Prostate gland (tissue), 2 donors: ENCODE measurements around the gene MTIF3. TPM values are rescaled to one million over a fixed set of nuclear protein-coding genes. Genes with fewer than 3 reads are reported as not detected.

Source experiments
- DNase-seq: peaks from one replicate; pipeline ENCODE4 v3.0.0-alpha.2; 2019; ENCODE audit warnings: low spot score
- H3K27ac ChIP-seq, 2 donors: fragments of 200-600 bp; sonication (generic); 2 replicates each; pipeline ENCODE4 v1.5.1; 2017 to 2019
- H3K27me3 ChIP-seq: fragments of 200-600 bp; sonication (generic); replicated peaks from 2 replicates; pipeline ENCODE4 v1.5.1; 2019; ENCODE audit not compliant: insufficient read depth
- H3K36me3 ChIP-seq, 2 donors: fragments of 200-600 bp; sonication (generic); 1 replicate in 1 of 2; 2 replicates in 1 of 2; pipeline versions ENCODE4 v1.5.1 to v1.8.1; 2017 to 2019
- H3K4me1 ChIP-seq: fragments of 200-600 bp; sonication (generic); replicated peaks from 2 replicates; pipeline ENCODE4 v1.5.1; 2019
- H3K4me3 ChIP-seq, 2 donors: fragments of 200-600 bp; sonication (generic); 2 replicates each; pipeline ENCODE4 v1.5.1; 2017 to 2019
- H3K9me3 ChIP-seq: fragments of 200-600 bp; sonication (generic); 2 replicates; pipeline ENCODE4 v1.5.1; 2017
- CTCF ChIP-seq, 4 experiments: fragments of 200-600 bp in 2 of 4; fragments of 450-650 bp in 2 of 4; sonication (generic) in 2 of 4; IDR thresholded peaks; 1 replicate in 3 of 4; 2 replicates in 1 of 4; pipeline ENCODE4 v1.5.1; 2016 to 2019; ENCODE audit warnings: antibody characterized with exemption in 4 of 4, mild to moderate bottlenecking in 2 of 4, moderate library complexity in 2 of 4
- POLR2A ChIP-seq: fragments of 450-650 bp; IDR thresholded peaks from one replicate; pipeline ENCODE4 v1.6.1; 2016; ENCODE audit warnings: antibody characterized with exemption, mild to moderate bottlenecking
- POLR2AphosphoS5 ChIP-seq: sonication (generic); formaldehyde crosslinking; IDR thresholded peaks from one replicate; pipeline ENCODE4 v1.6.1; 2017; ENCODE audit warnings: antibody characterized with exemption
- WGBS: methylation state at CpG from one replicate; pipeline ENCODE4 v1.1.5; 2018; 5-methylcytosine and 5-hydroxymethylcytosine counted together
- intact Hi-C: fragments of 100-400 bp; cut with DNase I; formaldehyde crosslinking; loops from one replicate; pipeline ENCODE4 v1.14.2; 2022
- total RNA-seq, 2 donors: library from RNA; depleted of rRNA; stranded (reverse); fragments of >200 nt; gene quantifications; one replicate each; pipeline ENCODE4 v1.1.0, GENCODE V29; 2016

The MTIF3 gene
- total RNA-seq, 2 donors from 2014 or later: 44.8 to 52.3 TPM

- TF ChIP-seq CTCF (IDR thresholded peaks at IDR 0.05) (no peak), POLR2A (no peak), POLR2AphosphoS5 (no peak)
- intact Hi-C loops: loop anchor here (10.0 kb wide), 2 partner anchors 166 to 476 kb away; partner anchors contain the start of gene RPL21
Measured at GRCh38 chr13:27421101-27421871, 29.1 kb downstream of the MTIF3 start.

GRCh38 chr13:27419328-27419727, 31.0 kb downstream of the MTIF3 start:
- Histone ChIP-seq H3K4me3 (no peak overlapping the region), H3K4me1 (no peaks in the 10 kb centered on the region), H3K27me3 (no peaks in the 10 kb centered on the region), H3K36me3 (no peaks in the 10 kb centered on the region), H3K27ac (no peak overlapping the region), H3K9me3 (no peaks in the 10 kb centered on the region)
- intact Hi-C loops: no loop called here
- 84% methylated on average over 1 of the region's 1 CpG for WGBS
- TF ChIP-seq POLR2AphosphoS5 (no peak), CTCF (IDR thresholded peaks at IDR 0.05) (no peak), POLR2A (no peak)
- no peak for DNase-seq

More at GRCh38 chr13:27421101-27421871, 29.1 kb downstream of the MTIF3 start:
- 84% methylated on average over 8 of the region's 8 CpGs for WGBS
- Histone ChIP-seq H3K9me3 (no peaks in the 10 kb centered on the region), H3K27me3 (no peaks in the 10 kb centered on the region), H3K4me1 (no peaks in the 10 kb centered on the region), H3K4me3 (no peak overlapping the region), H3K36me3 (no peaks in the 10 kb centered on the region), H3K27ac (no peak overlapping the region)
- no peak for DNase-seq

- Histone ChIP-seq H3K4me3 (no peak overlapping the region), H3K27ac (no peak overlapping the region), H3K9me3 (no peaks in the 10 kb centered on the region), H3K36me3 (no peaks in the 10 kb centered on the region), H3K27me3 (no peaks in the 10 kb centered on the region), H3K4me1 (no peaks in the 10 kb centered on the region)
- DNase-seq: no peak
- TF ChIP-seq POLR2AphosphoS5: no peak
- no peak for TF ChIP-seq POLR2A
- no peak for TF ChIP-seq CTCF (IDR thresholded peaks at IDR 0.05)
- intact Hi-C loops: no loop called here
- WGBS: 93% methylated on average over 1 of the region's 1 CpG
Measured at GRCh38 chr13:27415116-27415515, 35.2 kb downstream of the MTIF3 start.

GRCh38 chr13:27411341-27411740, 39.0 kb downstream of the MTIF3 start:
- no peak for DNase-seq
- no peak overlapping the region for H3K4me3 ChIP-seq
- 73% methylated on average over 3 of the region's 3 CpGs for WGBS
- intact Hi-C loops: no loop called here
- H3K4me1 ChIP-seq: no peaks in the 10 kb centered on the region
- H3K9me3 ChIP-seq: no peaks in the 10 kb centered on the region
- no peaks in the 10 kb centered on the region for H3K27me3 ChIP-seq
- no peak overlapping the region for H3K27ac ChIP-seq
- TF ChIP-seq CTCF (IDR thresholded peaks at IDR 0.05): no peak
- TF ChIP-seq POLR2A: no peak
- no peak for TF ChIP-seq POLR2AphosphoS5
- H3K36me3 ChIP-seq: no peaks in the 10 kb centered on the region

GRCh38 chr13:27409013-27409412, 41.4 kb downstream of the MTIF3 start:
- WGBS: 56% methylated on average over 2 of the region's 2 CpGs
- intact Hi-C loops: no loop called here
- Histone ChIP-seq H3K9me3 (no peaks in the 10 kb centered on the region), H3K27ac (no peak overlapping the region), H3K4me1 (no peaks in the 10 kb centered on the region), H3K4me3 (no peak overlapping the region), H3K27me3 (no peaks in the 10 kb centered on the region), H3K36me3 (no peaks in the 10 kb centered on the region)
- DNase-seq: no peak
- TF ChIP-seq CTCF (IDR thresholded peaks at IDR 0.05): no peak
- no peak for TF ChIP-seq POLR2A
